Measurements from ENCODE around the gene TICAM1. TPM values are rescaled to one million over a fixed set of nuclear protein-coding genes. Genes with fewer than 3 reads are reported as not detected.

The TICAM1 gene
- total and polyA plus RNA-seq, 2 of the 8 experiments (the other 6 are each of a cell fraction or from before 2014, with no cell fraction given) = 0.41 to 0.65 TPM

DNA sequence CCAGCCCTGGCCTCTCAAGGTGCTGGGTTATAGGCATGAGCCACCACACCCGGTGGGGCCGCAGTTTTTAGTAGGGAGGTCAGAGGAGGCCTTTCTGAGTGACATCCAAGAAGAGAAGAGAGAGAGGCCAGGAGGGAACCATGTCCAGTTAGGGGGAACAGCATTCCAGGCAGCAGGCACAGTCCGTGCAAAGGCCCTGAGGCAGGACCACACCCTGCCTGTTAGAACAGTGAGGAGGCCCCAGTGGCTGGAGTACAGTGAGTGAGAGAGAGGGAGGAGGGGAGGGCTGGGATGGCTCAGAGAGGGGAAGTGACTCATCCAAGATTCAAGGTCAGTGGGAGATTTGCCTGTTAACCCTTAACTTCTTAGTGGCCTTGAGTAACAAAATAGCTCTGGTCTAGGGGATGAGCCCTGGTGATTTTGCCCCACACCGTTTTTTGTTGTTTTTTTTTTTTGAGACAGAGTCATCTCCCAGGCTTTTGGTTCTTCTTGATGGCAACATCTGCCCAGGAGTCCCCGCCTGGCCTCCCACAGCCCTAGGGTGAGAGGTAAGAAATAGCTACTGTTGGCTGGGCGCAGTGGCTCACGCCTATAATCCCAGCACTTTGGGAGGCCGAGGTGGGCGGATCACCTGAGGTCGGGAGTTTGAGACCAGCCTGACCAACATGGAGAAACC is 38.7 kb upstream of the TICAM1 start:
- H3K14ac ChIP-seq (ENCODE audit: insufficient read length) = no peak overlapping the region
- CTCF ChIA-PET (ENCODE audit: partially characterized antibody) = interaction anchor here (0.6 to 7.4 kb wide), 9 partner anchors 19 to 161 kb away, joined by 3 to 111 read pairs (median 4); no protein-coding TSS in a partner anchor
- H3K56ac ChIP-seq (replicated peaks; ENCODE audit: insufficient read length, low read depth, low read length) = no peak overlapping the region
- no peak overlapping the region for H3K18ac ChIP-seq (ENCODE audit: extremely low read depth, low read length)
- no peak overlapping the region for H2AFZ ChIP-seq (ENCODE audit: low read length)
- no peak overlapping the region for H4K91ac ChIP-seq (replicated peaks; ENCODE audit: insufficient read length, low read length)
- H4K8ac ChIP-seq (ENCODE audit: extremely low read depth, insufficient read depth, low read length) = no peak overlapping the region
- H2AK5ac ChIP-seq (ENCODE audit: low read depth, low read length) = no peak overlapping the region
- H2BK12ac ChIP-seq (ENCODE audit: low read depth, low read length) = 0 out of 2 replicates have a peak overlapping the region, but pooled peaks have one; percentile 9
- WGBS, 2 experiments (ENCODE audit: extremely low coverage in 1 of 2, insufficient coverage in 1 of 2, insufficient read length in 1 of 2, insufficient replicate concordance in 2 of 2, low coverage in 1 of 2, low lambda C conversion rate in 2 of 2, missing lambda C conversion rate in 1 of 2) = 91% methylated on average over 10 of the region's 10 CpGs; no CpG with 5 or more reads in 1 of the 2 experiments
- no peaks in the 10 kb centered on the region for H3K27me3 ChIP-seq (replicated peaks in 1 of 4; ENCODE audit: control insufficient read depth in 3 of 4, extremely low read depth in 1 of 4, insufficient read depth in 3 of 4, low read length in 3 of 4)
- H3K23ac ChIP-seq (ENCODE audit: insufficient read length) = no peak overlapping the region
- H4K5ac ChIP-seq (ENCODE audit: insufficient read length, low read depth, low read length) = no peak overlapping the region
- no peaks in the 10 kb centered on the region for H3K9me3 ChIP-seq (ENCODE audit: insufficient read depth in 2 of 2, low read depth in 1 of 2, low read length in 1 of 2)
- H3K79me1 ChIP-seq (ENCODE audit: low read depth, low read length) = peaks cover 3% of the 10 kb centered on the region; the same call in 1 of the 2 replicates
- POLR2A ChIA-PET (ENCODE audit: partially characterized antibody) = interaction anchor here (1.0 kb wide), 1 partner anchor 100 kb away, joined by 3 read pairs; no protein-coding TSS in a partner anchor
- no peak for FAIRE-seq
- H2BK20ac ChIP-seq (ENCODE audit: low read length) = no peak overlapping the region
- H3K36me3 ChIP-seq (ENCODE audit: control insufficient read depth in 2 of 4, insufficient read depth in 4 of 4, low read length in 3 of 4) = no peaks in the 10 kb centered on the region
- peaks cover 0 to 6% of the 10 kb centered on the region in 2 experiments; a peak in 2 of 4 replicates for H3K79me2 ChIP-seq (ENCODE audit: control insufficient read depth in 1 of 2, insufficient read depth in 2 of 2, low read length in 2 of 2)
- H3K4me1 ChIP-seq (replicated peaks in 1 of 4; ENCODE audit: control insufficient read depth in 3 of 4, insufficient read depth in 4 of 4, low read length in 3 of 4) = peaks cover 0 to 5% (median 2%) of the 10 kb centered on the region in 4 experiments; a peak in 3 of 7 replicates
- H2BK15ac ChIP-seq (ENCODE audit: low read length) = no peak overlapping the region
- DNase-seq (ENCODE audit: low read depth in 1 of 2, low spot score in 2 of 2) = peak in 1 of 2 experiments; percentile 49
- no peak overlapping the region for H3K4me2 ChIP-seq (ENCODE audit: insufficient read depth in 1 of 2, low read depth in 2 of 2, low read length in 2 of 2)
- H3K4ac ChIP-seq (replicated peaks; ENCODE audit: insufficient read length, low read depth, low read length) = no peak overlapping the region
- no peak overlapping the region for H3K4me3 ChIP-seq (ENCODE audit: extremely low read depth in 1 of 4, insufficient read depth in 2 of 4, low read depth in 3 of 4, low read length in 4 of 4)
- H3K23me2 ChIP-seq (ENCODE audit: low read depth, low read length) = no peaks in the 10 kb centered on the region; the same call in 1 of the 2 replicates
- H2BK5ac ChIP-seq (ENCODE audit: low read depth, low read length) = no peak overlapping the region
- H4K20me1 ChIP-seq (replicated peaks in 1 of 2; ENCODE audit: control insufficient read depth in 1 of 2, insufficient read depth in 2 of 2, low read length in 2 of 2) = peaks cover 0 to 4% of the 10 kb centered on the region in 2 experiments
- H3K27ac ChIP-seq (ENCODE audit: low read depth, low read length) = no peak overlapping the region
- H3K9ac ChIP-seq (replicated peaks in 1 of 4; ENCODE audit: extremely low read depth in 1 of 4, low read depth in 3 of 4, low read length in 3 of 4) = no peak overlapping the region
- no peak overlapping the region for H2BK120ac ChIP-seq (replicated peaks; ENCODE audit: low read depth, low read length)
- no peak for TF ChIP-seq SIRT6 (IDR thresholded peaks at IDR 0.05; ENCODE audit: low read length)
- TF ChIP-seq NANOG (IDR thresholded peaks at IDR 0.05; ENCODE audit: insufficient read depth, low read depth, low read length, poor library complexity, severe bottlenecking) = no peak
- TF ChIP-seq, protein P1, sequence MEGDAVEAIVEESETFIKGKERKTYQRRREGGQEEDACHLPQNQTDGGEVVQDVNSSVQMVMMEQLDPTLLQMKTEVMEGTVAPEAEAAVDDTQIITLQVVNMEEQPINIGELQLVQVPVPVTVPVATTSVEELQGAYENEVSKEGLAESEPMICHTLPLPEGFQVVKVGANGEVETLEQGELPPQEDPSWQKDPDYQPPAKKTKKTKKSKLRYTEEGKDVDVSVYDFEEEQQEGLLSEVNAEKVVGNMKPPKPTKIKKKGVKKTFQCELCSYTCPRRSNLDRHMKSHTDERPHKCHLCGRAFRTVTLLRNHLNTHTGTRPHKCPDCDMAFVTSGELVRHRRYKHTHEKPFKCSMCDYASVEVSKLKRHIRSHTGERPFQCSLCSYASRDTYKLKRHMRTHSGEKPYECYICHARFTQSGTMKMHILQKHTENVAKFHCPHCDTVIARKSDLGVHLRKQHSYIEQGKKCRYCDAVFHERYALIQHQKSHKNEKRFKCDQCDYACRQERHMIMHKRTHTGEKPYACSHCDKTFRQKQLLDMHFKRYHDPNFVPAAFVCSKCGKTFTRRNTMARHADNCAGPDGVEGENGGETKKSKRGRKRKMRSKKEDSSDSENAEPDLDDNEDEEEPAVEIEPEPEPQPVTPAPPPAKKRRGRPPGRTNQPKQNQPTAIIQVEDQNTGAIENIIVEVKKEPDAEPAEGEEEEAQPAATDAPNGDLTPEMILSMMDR (IDR thresholded peaks at IDR 0.05; ENCODE audit: control extremely low read depth in 1 of 3, insufficient read depth in 1 of 3, low read depth in 1 of 3, low read length in 3 of 3) = no peak
- TF ChIP-seq, protein P2, sequence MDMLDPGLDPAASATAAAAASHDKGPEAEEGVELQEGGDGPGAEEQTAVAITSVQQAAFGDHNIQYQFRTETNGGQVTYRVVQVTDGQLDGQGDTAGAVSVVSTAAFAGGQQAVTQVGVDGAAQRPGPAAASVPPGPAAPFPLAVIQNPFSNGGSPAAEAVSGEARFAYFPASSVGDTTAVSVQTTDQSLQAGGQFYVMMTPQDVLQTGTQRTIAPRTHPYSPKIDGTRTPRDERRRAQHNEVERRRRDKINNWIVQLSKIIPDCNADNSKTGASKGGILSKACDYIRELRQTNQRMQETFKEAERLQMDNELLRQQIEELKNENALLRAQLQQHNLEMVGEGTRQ (IDR thresholded peaks at IDR 0.05; ENCODE audit: low read length) = no peak
- TF ChIP-seq RFX5 (IDR thresholded peaks at IDR 0.05; ENCODE audit: borderline replicate concordance, low read depth, low read length) = no peak
- TF ChIP-seq POLR2A (IDR thresholded peaks at IDR 0.05; ENCODE audit: control extremely low read depth in 1 of 2, low read depth in 2 of 2, low read length in 2 of 2) = no peak
- no peak for TF ChIP-seq RAD21 (IDR thresholded peaks at IDR 0.05 in 1 of 2, conservative IDR thresholded peaks at IDR 0.05 in 1 of 2; ENCODE audit: low read depth in 2 of 2, low read length in 2 of 2)
- no peak for TF ChIP-seq TAF1 (IDR thresholded peaks at IDR 0.05; ENCODE audit: low read depth, low read length)
- no peak for TF ChIP-seq SP4 (IDR thresholded peaks at IDR 0.05; ENCODE audit: low read length)

Data from H1 (cell line).